Measurements from ENCODE around the gene PAXX. TPM values are rescaled to one million over a fixed set of nuclear protein-coding genes. Genes with fewer than 3 reads are reported as not detected.
A peak's percentile ranks its signal among the peaks of the same experiment; 100 is the strongest.

Gene PAXX
- polyA plus RNA-seq, 1 donor (not counting 4 experiments of a cell fraction or from before 2014, with no cell fraction given) = 11.2 TPM

- TF ChIP-seq CTCF (optimal IDR thresholded peaks at IDR 0.05 in 1 of 3, IDR thresholded peaks at IDR 0.05 in 1 of 3, conservative IDR thresholded peaks at IDR 0.05 in 1 of 3; ENCODE audit: extremely low read depth in 1 of 3, insufficient read depth in 2 of 3, low read length in 3 of 3) = no peak
- no peak for TF ChIP-seq EZH2 (IDR thresholded peaks at IDR 0.05; ENCODE audit: low read length)
- dilution Hi-C loops (cut with MboI; ENCODE audit: extremely low pct_ligation_motif_present, low sequenced_read_pairs) = no loop called here
- H3K36me3 ChIP-seq (ENCODE audit: control insufficient read depth in 2 of 2, extremely low read depth in 1 of 2, insufficient read depth in 2 of 2, low read length in 2 of 2) = peaks cover 0 to 10% of the 10 kb centered on the region in 2 experiments
- H3K27me3 ChIP-seq (ENCODE audit: control insufficient read depth, extremely low read depth, insufficient read depth, low read length) = no peaks in the 10 kb centered on the region
- no peak overlapping the region for H2AFZ ChIP-seq (ENCODE audit: control insufficient read depth, low read length)
- H3K4me3 ChIP-seq (ENCODE audit: control insufficient read depth in 2 of 3, extremely low read depth in 1 of 3, insufficient read depth in 2 of 3, low read depth in 1 of 3, low read length in 3 of 3) = peak overlapping the region in 1 of 3 experiments; percentile 36
- no peak for DNase-seq (ENCODE audit: low read depth, low spot score)
- no peaks in the 10 kb centered on the region for H3K9me3 ChIP-seq (ENCODE audit: control insufficient read depth, low read depth, low read length)
- no peaks in the 10 kb centered on the region for H3K79me2 ChIP-seq (ENCODE audit: control insufficient read depth, insufficient read depth, low read length)
- peaks cover 50% of the 10 kb centered on the region for H3K4me1 ChIP-seq (ENCODE audit: control insufficient read depth, extremely low read depth, insufficient read depth, low read length)
- no peak overlapping the region for H3K9ac ChIP-seq (ENCODE audit: control insufficient read depth, extremely low read depth, insufficient read depth, low read length)
- H4K20me1 ChIP-seq (ENCODE audit: control insufficient read depth, extremely low read depth, insufficient read depth, low read length) = peaks cover 3% of the 10 kb centered on the region
- H3K4me2 ChIP-seq (ENCODE audit: control insufficient read depth, extremely low read depth, insufficient read depth, low read depth, low read length) = no peak overlapping the region
- H3K27ac ChIP-seq (ENCODE audit: control insufficient read depth, insufficient read depth, low read length) = no peak overlapping the region
- no peak for FAIRE-seq
- no peaks in the 10 kb centered on the region for H3K9me1 ChIP-seq (ENCODE audit: control insufficient read depth, extremely low read depth, insufficient read depth, low read length)
Observed at GRCh38 chr9:136995362-136995761, 3.1 kb downstream of the PAXX start.

- Histone ChIP-seq H3K9me1 (ENCODE audit: control insufficient read depth, extremely low read depth, insufficient read depth, low read length) (no peaks in the 10 kb centered on the region), H3K27ac (ENCODE audit: control insufficient read depth, insufficient read depth, low read length) (no peak overlapping the region), H3K4me1 (ENCODE audit: control insufficient read depth, extremely low read depth, insufficient read depth, low read length) (peaks cover 50% of the 10 kb centered on the region), H3K27me3 (ENCODE audit: control insufficient read depth, extremely low read depth, insufficient read depth, low read length) (no peaks in the 10 kb centered on the region), H3K9ac (ENCODE audit: control insufficient read depth, extremely low read depth, insufficient read depth, low read length) (no peak overlapping the region), H3K36me3 (ENCODE audit: control insufficient read depth in 2 of 2, extremely low read depth in 1 of 2, insufficient read depth in 2 of 2, low read length in 2 of 2) (peaks cover 0 to 10% of the 10 kb centered on the region in 2 experiments), H3K9me3 (ENCODE audit: control insufficient read depth, low read depth, low read length) (no peaks in the 10 kb centered on the region), H4K20me1 (ENCODE audit: control insufficient read depth, extremely low read depth, insufficient read depth, low read length) (peaks cover 3% of the 10 kb centered on the region), H3K79me2 (ENCODE audit: control insufficient read depth, insufficient read depth, low read length) (no peaks in the 10 kb centered on the region), H2AFZ (ENCODE audit: control insufficient read depth, low read length) (no peak overlapping the region), H3K4me2 (ENCODE audit: control insufficient read depth, extremely low read depth, insufficient read depth, low read depth, low read length) (peak overlapping the region; percentile 46), H3K4me3 (ENCODE audit: control insufficient read depth in 2 of 3, extremely low read depth in 1 of 3, insufficient read depth in 2 of 3, low read depth in 1 of 3, low read length in 3 of 3) (peak overlapping the region in 1 of 3 experiments; percentile 36)
- FAIRE-seq = no peak
- no peak for DNase-seq (ENCODE audit: low read depth, low spot score)
- dilution Hi-C loops (cut with MboI; ENCODE audit: extremely low pct_ligation_motif_present, low sequenced_read_pairs) = no loop called here
- TF ChIP-seq CTCF (optimal IDR thresholded peaks at IDR 0.05 in 1 of 3, IDR thresholded peaks at IDR 0.05 in 1 of 3, conservative IDR thresholded peaks at IDR 0.05 in 1 of 3; ENCODE audit: extremely low read depth in 1 of 3, insufficient read depth in 2 of 3, low read length in 3 of 3) = no peak
- no peak for TF ChIP-seq EZH2 (IDR thresholded peaks at IDR 0.05; ENCODE audit: low read length)
Observed at GRCh38 chr9:136995772-136996311, 3.6 kb downstream of the PAXX start.
